Transverse colon (tissue), 4 donors: ENCODE results near the gene KIAA1549. TPM values are rescaled to one million over a fixed set of nuclear protein-coding genes. Genes with fewer than 3 reads are reported as not detected.

Source experiments
- DNase-seq: peaks from one replicate; pipeline ENCODE4 v3.0.0-alpha.2; 2019
- H3K27ac ChIP-seq, 4 donors: fragments of 200-600 bp; sonication (generic); 2 replicates each; pipeline ENCODE4 v1.5.1; 2016 to 2018; ENCODE audit warnings: inconsistent platforms in 4 of 4
- H3K27me3 ChIP-seq: fragments of 200-600 bp; sonication (generic); 2 replicates; pipeline ENCODE4 v1.5.1; 2017; ENCODE audit warnings: inconsistent platforms
- H3K36me3 ChIP-seq, 4 donors: fragments of 200-600 bp; sonication (generic); 2 replicates each; pipeline ENCODE4 v1.5.1; 2017 to 2019; ENCODE audit warnings: inconsistent platforms in 4 of 4
- H3K4me1 ChIP-seq, 4 donors: fragments of 200-600 bp; sonication (generic); 2 replicates each; pipeline ENCODE4 v1.5.1; 2017 to 2020; ENCODE audit warnings: inconsistent platforms in 4 of 4
- H3K4me3 ChIP-seq, 4 donors: fragments of 200-600 bp; sonication (generic); 1 replicate in 1 of 4; 2 replicates in 3 of 4; pipeline versions ENCODE4 v1.5.1 to v1.6.1; 2017 to 2019; ENCODE audit warnings: inconsistent platforms in 4 of 4
- H3K9me3 ChIP-seq, 2 donors: fragments of 200-600 bp; sonication (generic); 2 replicates each; pipeline ENCODE4 v1.5.1; 2017 to 2019; ENCODE audit warnings: inconsistent platforms in 2 of 2
- CTCF ChIP-seq, 5 experiments: fragments of 200-600 bp in 3 of 5; fragments of 450-650 bp in 2 of 5; sonication (generic) in 3 of 5; IDR thresholded peaks; 1 replicate in 2 of 5; 2 replicates in 3 of 5; pipeline ENCODE4 v1.5.1; 2016 to 2017; ENCODE audit warnings: antibody characterized with exemption in 5 of 5, inconsistent platforms in 3 of 5, mild to moderate bottlenecking in 2 of 5, moderate library complexity in 1 of 5
- EP300 ChIP-seq: sonication (generic); formaldehyde crosslinking; IDR thresholded peaks from one replicate; pipeline ENCODE4 v1.6.1; 2017; ENCODE audit warnings: antibody characterized with exemption, low read depth
- POLR2A ChIP-seq: fragments of 450-650 bp; IDR thresholded peaks from one replicate; pipeline ENCODE4 v1.6.1; 2016; ENCODE audit warnings: antibody characterized with exemption, mild to moderate bottlenecking, moderate library complexity
- POLR2AphosphoS5 ChIP-seq, 3 donors: sonication (generic); formaldehyde crosslinking; IDR thresholded peaks; one replicate each; pipeline ENCODE4 v1.6.1; 2016; ENCODE audit warnings: antibody characterized with exemption in 3 of 3
- WGBS, 2 donors: methylation state at CpG; one replicate each; pipeline ENCODE4 v1.1.5; 2018; ENCODE audit warnings: low coverage in 1 of 2; 5-methylcytosine and 5-hydroxymethylcytosine counted together
- in situ Hi-C, 4 donors: fragments of 200-750 bp; cut with MboI; loops; one replicate each; pipeline versions ENCODE4 v1.15.0 to v1.15.1; 2017; ENCODE audit warnings: low sequenced_read_pairs in 3 of 4, low pct_ligation_motif_present in 1 of 4, low pct_unique_long_range_greater_than_20kb in 1 of 4
- intact Hi-C: fragments of 100-400 bp; cut with DNase I; formaldehyde crosslinking; loops from one replicate; pipeline ENCODE4 v1.15.1; 2023; ENCODE audit warnings: low total_unique reads
- total RNA-seq, 4 donors: library from RNA; depleted of rRNA; stranded (reverse); fragments of >200 nt; gene quantifications; one replicate each; pipeline ENCODE4 v1.1.0, GENCODE V29; 2016

The KIAA1549 gene
- total RNA-seq, 4 donors from 2014 or later, result 0.37 to 1.5 (median 0.93) TPM

- in situ Hi-C loops, result no loop called here
- intact Hi-C loops, result no loop called here
Observed at GRCh38 chr7:138957217-138957616, 24.0 kb downstream of the KIAA1549 start.

DNA sequence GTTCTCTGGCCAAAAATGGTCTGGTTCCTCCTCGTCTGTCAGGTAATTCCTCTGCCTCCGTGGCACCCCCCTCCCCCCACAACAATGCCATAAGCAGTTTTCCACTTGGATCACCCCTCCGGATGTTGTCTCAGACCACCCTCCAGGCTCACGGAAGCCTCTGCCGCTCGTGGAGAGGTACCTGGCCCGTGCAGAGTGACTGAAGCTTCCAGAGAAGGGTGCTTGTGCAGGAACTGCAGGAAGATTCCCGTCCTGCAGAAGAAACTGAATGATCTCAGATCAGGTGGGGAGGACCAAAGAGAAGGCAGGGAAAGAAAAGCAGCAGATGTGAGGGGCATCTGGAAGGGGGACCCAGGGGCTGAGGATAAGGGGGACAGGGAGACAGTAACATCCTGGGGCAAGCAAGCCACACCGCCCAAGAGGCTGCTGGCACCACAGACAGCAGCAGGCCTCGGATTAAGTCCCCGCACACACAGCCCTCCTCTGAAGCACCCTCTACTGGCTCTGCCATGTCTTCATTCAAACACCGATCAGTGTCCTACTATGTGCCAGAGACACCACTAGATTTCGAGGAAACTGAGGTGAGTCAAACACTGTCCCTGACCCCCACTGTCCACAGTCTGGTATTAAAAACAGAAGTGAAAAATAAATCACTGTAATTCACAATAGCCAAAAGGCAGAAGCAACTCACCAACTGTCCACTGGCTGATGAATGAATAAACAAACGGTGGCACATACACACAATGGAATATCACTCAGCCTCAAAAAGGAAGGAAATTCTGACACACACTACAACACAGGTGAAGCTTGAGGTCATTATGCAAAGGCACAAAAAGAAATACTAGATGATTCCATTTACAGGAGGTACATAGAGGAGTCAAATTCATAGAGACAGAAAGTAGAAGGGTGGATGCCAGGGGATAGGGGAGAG lies 26.4 kb downstream of the KIAA1549 start:
- WGBS, 2 donors, result 80 to 83% methylated on average over 2 to 14 of the region's 14 CpGs
- in situ Hi-C loops, result no loop called here
- no peak for DNase-seq

More at GRCh38 chr7:138957217-138957616, 24.0 kb downstream of the KIAA1549 start:
- TF ChIP-seq POLR2A, result no peak
- TF ChIP-seq CTCF (IDR thresholded peaks at IDR 0.05), result no peak
- TF ChIP-seq EP300, result no peak
- no peak for TF ChIP-seq POLR2AphosphoS5 (IDR thresholded peaks at IDR 0.05)
- Histone ChIP-seq H3K36me3 (no peaks in the 10 kb centered on the region), H3K9me3 (no peaks in the 10 kb centered on the region), H3K4me3 (no peak overlapping the region), H3K27me3 (no peaks in the 10 kb centered on the region), H3K27ac (no peak overlapping the region), H3K4me1 (peaks cover 0 to 10% (median 8%) of the 10 kb centered on the region in 4 donors)
- no peak for DNase-seq
- 93 to 100% methylated on average over 1 to 3 of the region's 3 CpGs for WGBS, 2 donors

DNA sequence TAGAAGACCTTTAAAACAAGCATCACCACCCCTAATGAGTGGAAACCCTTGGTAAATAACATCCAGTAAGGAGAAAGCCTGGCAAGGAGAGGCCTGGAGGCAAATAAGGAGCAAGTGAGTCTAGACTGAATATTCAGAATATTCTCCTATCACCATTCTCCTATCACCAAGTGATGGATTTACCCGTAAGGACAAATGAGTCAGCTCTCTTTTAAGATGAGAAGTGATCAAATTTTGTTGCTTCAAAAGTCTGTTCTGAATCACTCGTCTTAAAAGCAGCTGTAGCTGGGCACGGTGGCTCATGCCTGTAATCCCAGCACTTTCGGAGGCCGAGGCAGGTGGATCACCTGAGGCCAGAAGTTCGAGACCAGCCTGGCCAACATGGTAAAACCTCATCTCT lies 28.4 kb downstream of the KIAA1549 start:
- no peaks in the 10 kb centered on the region for H3K9me3 ChIP-seq
- in situ Hi-C loops, result no loop called here
- WGBS, 2 donors, result 77 to 93% methylated on average over 2 to 6 of the region's 6 CpGs
- TF ChIP-seq POLR2A (no peak), EP300 (no peak), POLR2AphosphoS5 (IDR thresholded peaks at IDR 0.05) (no peak), CTCF (IDR thresholded peaks at IDR 0.05) (no peak)
- no peaks in the 10 kb centered on the region for H3K4me1 ChIP-seq
- no peak for DNase-seq
- no peak overlapping the region for H3K27ac ChIP-seq
- H3K36me3 ChIP-seq, result no peaks in the 10 kb centered on the region
- H3K4me3 ChIP-seq, result no peak overlapping the region
- no peaks in the 10 kb centered on the region for H3K27me3 ChIP-seq
- intact Hi-C loops, result no loop called here

More for the DNA sequence above, 26.4 kb downstream of the KIAA1549 start:
- H3K36me3 ChIP-seq, result no peaks in the 10 kb centered on the region
- H3K27me3 ChIP-seq, result no peaks in the 10 kb centered on the region
- no peak overlapping the region for H3K4me3 ChIP-seq
- intact Hi-C loops, result no loop called here
- no peak overlapping the region for H3K27ac ChIP-seq
- TF ChIP-seq CTCF (IDR thresholded peaks at IDR 0.05) (no peak), POLR2AphosphoS5 (IDR thresholded peaks at IDR 0.05) (no peak), POLR2A (no peak), EP300 (no peak)
- H3K9me3 ChIP-seq, result no peaks in the 10 kb centered on the region
- H3K4me1 ChIP-seq, result no peaks in the 10 kb centered on the region

GRCh38 chr7:138951953-138952352 lies 29.2 kb downstream of the KIAA1549 start:
- no peaks in the 10 kb centered on the region for H3K4me1 ChIP-seq
- no peak for TF ChIP-seq EP300
- no peak for TF ChIP-seq POLR2AphosphoS5 (IDR thresholded peaks at IDR 0.05)
- TF ChIP-seq POLR2A, result no peak
- no peak for TF ChIP-seq CTCF (IDR thresholded peaks at IDR 0.05)
- H3K27me3 ChIP-seq, result no peaks in the 10 kb centered on the region
- H3K9me3 ChIP-seq, result no peaks in the 10 kb centered on the region
- no peak overlapping the region for H3K27ac ChIP-seq
- no peak for DNase-seq
- no peaks in the 10 kb centered on the region for H3K36me3 ChIP-seq
- H3K4me3 ChIP-seq, result no peak overlapping the region
- in situ Hi-C loops, result no loop called here
- intact Hi-C loops, result no loop called here
- 87 to 92% methylated on average over 9 of the region's 9 CpGs for WGBS, 2 donors
